GM12864 (cell line): ENCODE data around the gene CLIC5.

Source experiments
- DNase-seq: peaks from one replicate; pipeline ENCODE4 v3.0.0-alpha.2; 2011; ENCODE audit warnings: low read depth
- H3K4me3 ChIP-seq: 2 replicates; pipeline ENCODE4 v1.5.1; 2011; ENCODE audit warnings: mild to moderate bottlenecking, low read depth, low read length, control low read depth
- TF ChIP-seq, protein P1 (sequence below): IDR thresholded peaks from 2 replicates; pipeline ENCODE4 v1.5.1; 2011; ENCODE audit warnings: low read depth, mild to moderate bottlenecking, moderate library complexity, low read length, control low read depth, inconsistent platforms; ENCODE audit errors: missing control alignments

Gene CLIC5

DNA sequence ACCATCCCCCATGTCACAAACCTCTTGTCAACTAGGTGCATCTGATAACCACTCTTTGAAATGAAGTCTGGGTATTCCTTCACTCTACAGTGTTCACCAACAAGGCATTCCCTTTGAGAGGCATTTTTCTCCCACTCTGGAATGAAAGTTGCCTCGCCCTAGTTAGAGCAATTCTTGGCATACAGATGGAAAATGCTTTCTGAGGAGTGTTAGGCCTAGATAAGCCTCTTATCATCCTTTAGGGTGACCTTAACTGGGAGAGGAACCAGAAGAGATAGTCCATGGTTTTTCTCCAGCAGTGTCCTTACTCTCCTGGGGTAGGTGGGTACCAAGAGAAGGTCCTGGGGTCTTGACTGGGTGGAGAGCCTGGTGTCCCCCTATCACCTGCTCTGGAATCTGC, 14.8 kb downstream of the CLIC5 start:
- no peak for DNase-seq
- H3K4me3 ChIP-seq, result no peak overlapping the region
- TF ChIP-seq, protein P1, sequence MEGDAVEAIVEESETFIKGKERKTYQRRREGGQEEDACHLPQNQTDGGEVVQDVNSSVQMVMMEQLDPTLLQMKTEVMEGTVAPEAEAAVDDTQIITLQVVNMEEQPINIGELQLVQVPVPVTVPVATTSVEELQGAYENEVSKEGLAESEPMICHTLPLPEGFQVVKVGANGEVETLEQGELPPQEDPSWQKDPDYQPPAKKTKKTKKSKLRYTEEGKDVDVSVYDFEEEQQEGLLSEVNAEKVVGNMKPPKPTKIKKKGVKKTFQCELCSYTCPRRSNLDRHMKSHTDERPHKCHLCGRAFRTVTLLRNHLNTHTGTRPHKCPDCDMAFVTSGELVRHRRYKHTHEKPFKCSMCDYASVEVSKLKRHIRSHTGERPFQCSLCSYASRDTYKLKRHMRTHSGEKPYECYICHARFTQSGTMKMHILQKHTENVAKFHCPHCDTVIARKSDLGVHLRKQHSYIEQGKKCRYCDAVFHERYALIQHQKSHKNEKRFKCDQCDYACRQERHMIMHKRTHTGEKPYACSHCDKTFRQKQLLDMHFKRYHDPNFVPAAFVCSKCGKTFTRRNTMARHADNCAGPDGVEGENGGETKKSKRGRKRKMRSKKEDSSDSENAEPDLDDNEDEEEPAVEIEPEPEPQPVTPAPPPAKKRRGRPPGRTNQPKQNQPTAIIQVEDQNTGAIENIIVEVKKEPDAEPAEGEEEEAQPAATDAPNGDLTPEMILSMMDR, result no peak

DNA sequence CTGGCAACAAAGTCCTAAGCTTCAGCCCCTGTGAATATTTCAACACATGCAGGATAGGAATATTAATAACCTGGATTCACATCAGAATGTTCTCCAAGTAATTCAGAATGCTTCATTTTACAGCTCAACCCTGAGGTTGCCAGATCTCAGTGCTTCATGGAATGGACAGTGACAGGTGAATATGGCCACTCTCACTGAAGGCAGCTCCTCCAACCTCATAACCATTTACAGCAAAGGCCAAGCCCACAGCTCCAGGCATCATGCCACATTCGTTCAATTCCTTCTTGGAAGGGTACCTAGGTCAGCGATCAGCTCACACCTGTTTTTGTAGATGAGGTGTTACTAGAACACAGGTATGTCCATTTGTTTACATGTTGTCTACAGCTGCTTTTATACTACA, 17.1 kb downstream of the CLIC5 start:
- DNase-seq, result no peak
- no peak overlapping the region for H3K4me3 ChIP-seq
- TF ChIP-seq, protein P1, result no peak

DNA sequence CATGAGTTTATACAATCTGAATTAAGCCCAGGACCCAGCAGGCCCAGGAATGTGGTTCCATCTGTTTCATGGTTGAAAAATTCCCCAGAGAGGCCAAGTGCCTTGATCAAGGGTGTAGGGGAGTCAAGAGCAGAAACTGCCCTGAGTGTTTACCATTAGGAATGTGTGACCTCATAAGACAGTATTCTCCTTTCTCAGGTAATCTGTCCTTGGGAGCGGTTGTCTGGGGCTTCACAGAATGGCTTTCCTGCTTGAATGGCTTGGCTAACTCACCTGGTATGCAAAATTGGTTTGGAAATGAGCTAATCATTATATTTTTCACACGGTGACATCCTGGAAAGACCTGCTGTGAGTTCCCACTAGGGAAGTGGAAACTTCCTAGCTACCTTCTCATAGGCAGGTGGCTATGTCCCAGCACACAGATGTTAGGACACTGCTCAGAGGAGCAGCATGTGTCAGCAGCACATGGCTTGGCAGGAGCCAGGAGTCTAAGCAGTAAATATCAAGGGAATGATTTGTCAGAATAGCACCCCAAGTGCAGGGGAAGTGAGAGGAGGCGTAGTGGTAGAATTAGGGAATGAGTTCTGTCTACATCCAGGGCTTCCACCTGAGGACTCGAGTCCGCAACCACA, 17.7 kb downstream of the CLIC5 start:
- no peak overlapping the region for H3K4me3 ChIP-seq
- TF ChIP-seq, protein P1, result no peak
- no peak for DNase-seq

DNA sequence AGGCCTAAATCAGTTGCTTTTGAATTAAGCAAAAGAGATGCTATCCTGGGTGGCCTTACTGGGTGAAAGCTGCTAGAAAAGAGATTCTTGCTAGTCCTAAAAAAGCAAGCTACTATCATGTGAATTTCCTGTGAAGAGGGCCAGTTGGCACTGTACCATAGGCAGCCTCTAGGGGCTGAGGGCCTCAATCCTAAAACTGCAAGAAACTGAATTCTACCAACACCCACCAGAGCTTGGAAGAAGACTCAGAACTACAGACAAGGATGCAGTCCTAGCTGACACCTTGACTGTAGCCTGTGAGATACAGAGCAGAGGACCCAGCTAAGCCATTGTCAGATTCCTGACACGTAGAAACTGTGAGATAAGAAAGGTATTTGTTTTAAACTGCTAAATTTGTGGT, 24.5 kb downstream of the CLIC5 start:
- TF ChIP-seq, protein P1, result peak; percentile 32
- no peak for DNase-seq
- H3K4me3 ChIP-seq, result no peak overlapping the region

DNA sequence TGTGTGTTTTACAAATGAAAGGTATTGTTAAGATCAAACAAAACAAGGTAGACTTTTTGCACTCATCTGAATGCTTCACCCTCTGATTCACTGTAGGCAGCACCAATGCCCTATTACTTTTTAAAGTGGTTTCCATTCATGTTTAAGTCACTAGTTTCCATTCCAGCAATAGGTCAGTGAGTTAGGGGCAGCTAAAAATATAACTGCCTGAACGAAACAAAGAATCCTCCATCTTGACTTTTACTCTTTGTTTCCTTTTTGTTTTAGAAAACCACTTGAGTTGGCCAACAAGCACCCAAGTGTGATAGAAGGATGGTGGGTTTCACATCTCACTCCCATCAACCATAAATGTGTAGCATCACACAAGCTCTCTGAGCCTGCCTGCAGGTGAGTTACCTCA, 25.5 kb downstream of the CLIC5 start:
- peak; percentile 5 for DNase-seq
- no peak overlapping the region for H3K4me3 ChIP-seq
- TF ChIP-seq, protein P1, result no peak

DNA sequence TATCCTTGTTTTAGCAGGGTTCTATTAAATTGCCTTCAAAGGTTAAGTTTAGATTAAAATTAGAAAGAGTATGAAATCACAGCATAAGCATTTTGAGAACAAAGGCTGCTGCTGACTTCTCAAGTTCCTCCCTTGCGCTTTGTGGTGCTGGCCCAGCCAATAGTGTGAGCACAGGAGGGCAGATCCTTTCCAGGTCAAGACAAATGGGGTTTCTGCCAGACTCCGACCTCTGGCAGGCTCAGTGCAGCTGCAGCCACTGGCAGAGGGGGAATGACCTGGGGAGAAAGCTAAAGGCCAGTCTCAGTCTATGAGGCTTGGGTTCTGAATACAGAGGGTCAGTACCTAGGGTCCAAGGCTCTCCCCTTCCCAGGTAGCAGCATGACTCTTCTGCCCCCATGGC, 27.0 kb downstream of the CLIC5 start:
- TF ChIP-seq, protein P1, result no peak
- DNase-seq, result no peak
- H3K4me3 ChIP-seq, result no peak overlapping the region

DNA sequence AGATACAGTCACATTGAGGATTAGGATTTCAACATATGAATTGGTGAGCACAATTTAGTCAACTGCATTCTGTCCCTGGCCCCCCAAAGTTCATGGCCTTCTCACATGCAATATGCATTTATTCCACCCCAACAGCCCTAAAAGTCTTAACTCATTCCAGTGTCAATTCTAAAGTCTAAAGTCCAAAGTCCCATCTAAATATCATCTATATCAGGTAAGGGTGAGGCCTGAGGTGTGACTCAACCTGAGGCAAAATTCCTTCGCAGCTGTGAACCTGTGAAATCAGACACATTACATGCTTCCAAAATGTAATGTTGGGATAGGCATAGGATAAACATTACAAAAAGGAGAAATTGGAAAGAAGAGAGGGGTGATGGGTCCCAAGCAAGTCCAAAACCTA, 27.8 kb downstream of the CLIC5 start:
- DNase-seq, result no peak
- TF ChIP-seq, protein P1, result no peak
- no peak overlapping the region for H3K4me3 ChIP-seq
